GM21737 (cell line): ENCODE measurements around the gene ZCCHC12.
"Not testable (repeated sequence)": the region's sequence is repeated elsewhere in the genome, so short reads cannot be mapped to it uniquely, and the experiment has no call there.

ENCODE experiments used
- ATAC-seq: cut with Tn5 transposase; IDR thresholded peaks from one replicate; pipeline ENCODE4 v1.9.1; 2021; ENCODE audit warnings: mild to moderate bottlenecking, moderate library complexity; ENCODE audit not compliant: unreplicated experiment

ZCCHC12 gene

DNA sequence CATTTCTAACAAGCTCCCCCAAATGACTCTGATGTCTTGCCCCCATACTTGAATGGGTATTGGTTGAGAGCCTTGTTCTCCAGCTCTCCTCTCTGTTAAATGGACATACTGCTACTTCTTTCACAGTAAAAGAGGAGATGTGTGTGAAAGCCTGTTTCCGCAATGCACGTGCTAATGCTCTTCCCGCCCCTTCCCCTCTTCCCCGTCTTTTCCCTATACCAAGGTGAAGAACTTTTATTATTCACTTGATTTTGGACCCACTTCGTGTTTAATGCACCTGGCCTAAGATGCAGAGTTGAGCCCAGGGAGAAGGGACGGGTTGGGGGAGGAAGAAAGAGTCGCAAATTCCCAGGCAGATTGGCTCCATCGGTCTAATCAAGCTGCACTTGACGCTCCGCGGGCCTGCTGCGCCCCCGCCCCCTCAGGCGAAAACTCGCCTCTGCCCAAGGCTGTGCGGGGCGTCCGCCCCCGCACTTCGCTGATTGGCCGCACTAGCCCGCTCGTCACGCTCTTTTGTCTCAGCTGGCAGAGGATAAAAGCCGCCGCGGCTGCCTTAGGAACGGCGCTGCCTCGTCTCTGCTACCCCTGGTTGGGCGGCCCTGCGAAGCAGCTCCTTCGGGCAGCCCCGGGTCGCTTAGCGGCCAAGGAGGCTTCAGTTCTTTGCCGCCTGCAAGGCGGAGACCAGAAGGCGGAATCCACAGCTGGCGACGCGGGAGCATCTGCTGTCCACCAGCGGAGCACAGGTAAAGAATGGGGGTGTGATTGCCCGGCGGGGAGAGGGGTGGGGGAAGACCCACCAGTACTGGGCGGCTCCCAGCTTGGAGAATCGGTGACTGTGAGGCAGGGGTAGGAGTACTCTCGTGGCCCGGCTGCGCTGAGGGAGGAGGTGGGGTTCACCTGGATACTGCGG, at the start of gene ZCCHC12:
ZCCHC12 (plus strand) TSS at position 562 of the 910 bp plus-strand sequence. CDS start 1,421 bp downstream, outside the sequence.
- ATAC-seq, result no peak

GRCh38 chrX:118779581-118779980, 44.0 kb upstream of the ZCCHC12 start:
- ATAC-seq, result no peak

DNA sequence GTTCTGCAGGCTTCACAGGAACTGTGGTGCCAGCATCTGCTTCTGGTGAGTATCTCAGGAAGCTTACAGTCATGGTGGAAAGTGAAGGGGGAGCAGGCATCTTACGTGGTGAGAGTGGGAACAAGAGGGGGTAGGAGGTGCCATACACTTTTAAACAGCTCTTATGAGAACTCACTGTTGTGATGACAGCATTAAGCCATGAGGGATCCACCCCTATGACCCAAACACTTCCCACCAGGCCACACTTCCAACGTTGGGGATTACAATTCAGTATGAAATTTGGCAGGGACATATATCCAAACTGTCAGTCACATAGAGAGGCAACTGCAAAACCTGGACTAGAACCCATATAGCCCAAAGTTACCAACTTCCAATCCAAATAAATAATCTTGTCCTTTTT, 43.1 kb upstream of the ZCCHC12 start:
- ATAC-seq, result no peak

DNA sequence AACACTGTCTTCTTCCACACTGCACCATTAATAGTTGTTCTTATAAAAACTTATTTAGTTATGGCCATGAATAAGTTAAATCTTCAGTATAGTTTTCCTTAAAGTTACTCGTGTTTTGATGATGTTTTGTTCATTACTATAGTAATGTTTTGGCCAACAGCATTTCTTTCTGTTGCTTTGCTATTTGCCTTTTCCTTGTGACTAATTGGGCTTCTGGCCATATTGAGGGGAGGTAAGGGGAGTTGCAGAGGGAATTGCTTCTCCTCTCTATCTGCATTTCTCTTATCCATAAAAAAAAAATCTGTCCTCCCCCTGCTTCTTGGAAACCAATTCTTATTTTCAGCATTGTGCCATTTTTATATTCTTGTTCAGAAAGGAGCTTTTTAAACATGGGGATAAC, 42.7 kb upstream of the ZCCHC12 start:
- ATAC-seq, result no peak

DNA sequence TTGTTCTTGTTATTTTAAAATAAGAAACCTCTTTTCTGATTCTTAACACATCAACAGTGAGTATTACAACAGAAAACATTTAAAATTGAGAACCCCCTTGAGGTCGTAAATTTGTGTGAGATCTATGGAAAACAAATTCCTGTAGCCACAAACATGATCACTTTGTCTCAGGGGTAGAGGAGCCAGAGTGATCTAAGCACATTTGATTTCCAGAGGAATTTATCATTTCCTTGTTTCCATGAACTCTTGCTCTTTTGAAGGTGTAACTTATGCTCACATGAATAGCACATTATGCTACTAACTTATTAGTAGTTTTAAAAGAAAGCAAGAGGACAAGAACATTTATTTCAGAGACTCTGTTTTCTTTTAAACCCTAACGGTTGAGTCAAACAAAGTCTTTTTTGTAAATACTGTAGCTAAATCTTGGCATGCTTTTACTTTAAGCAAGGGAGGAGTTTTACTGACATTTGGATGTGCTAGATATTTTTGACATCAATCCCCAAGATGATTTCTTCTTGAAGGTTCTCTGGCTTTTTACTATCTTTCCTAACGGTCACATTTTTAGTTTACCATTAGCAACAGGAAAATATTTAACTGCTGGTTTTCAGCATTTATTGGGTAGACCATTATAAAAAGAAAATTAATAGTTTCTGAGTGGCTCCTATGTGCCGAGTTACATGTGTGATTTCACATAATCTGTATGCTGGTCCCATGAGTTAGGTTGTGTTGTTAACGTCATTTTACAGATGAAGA, 27.9 kb upstream of the ZCCHC12 start:
- no peak for ATAC-seq

GRCh38 chrX:118802857-118803256, 20.8 kb upstream of the ZCCHC12 start:
- ATAC-seq, result no peak

- no peak for ATAC-seq
These were observed 16.2 kb upstream of the ZCCHC12 start for GRCh38 chrX:118807151-118808017.

DNA sequence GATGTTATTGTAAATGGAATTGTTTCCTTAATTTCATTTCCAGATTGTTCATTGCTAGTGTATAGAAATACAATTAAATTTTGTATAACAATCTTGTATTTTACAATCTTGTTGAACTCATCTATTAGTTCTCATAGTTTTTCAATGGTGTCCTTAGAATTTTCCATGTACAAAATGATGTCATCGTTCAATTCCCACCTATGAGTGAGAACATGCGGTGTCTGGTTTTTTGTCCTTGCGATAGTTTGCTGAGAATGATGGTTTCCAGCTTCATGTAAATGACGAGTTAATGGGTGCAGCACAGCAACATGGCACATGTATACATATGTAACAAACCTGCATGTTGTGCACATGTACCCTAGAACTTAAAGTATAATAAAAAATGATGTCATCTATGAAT, 6.4 kb upstream of the ZCCHC12 start:
- ATAC-seq, result not testable (repeated sequence)

GRCh38 chrX:118824173-118824730, 628 bp downstream of the ZCCHC12 start:
- ATAC-seq, result no peak

DNA sequence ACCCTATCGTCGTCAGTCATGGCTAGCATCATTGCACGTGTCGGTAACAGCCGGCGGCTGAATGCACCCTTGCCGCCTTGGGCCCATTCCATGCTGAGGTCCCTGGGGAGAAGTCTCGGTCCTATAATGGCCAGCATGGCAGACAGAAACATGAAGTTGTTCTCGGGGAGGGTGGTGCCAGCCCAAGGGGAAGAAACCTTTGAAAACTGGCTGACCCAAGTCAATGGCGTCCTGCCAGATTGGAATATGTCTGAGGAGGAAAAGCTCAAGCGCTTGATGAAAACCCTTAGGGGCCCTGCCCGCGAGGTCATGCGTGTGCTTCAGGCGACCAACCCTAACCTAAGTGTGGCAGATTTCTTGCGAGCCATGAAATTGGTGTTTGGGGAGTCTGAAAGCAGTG, 1.6 kb downstream of the ZCCHC12 start:
- ATAC-seq, result no peak

- ATAC-seq, result peak; percentile 82
These were observed 15.8 kb downstream of the ZCCHC12 start for GRCh38 chrX:118839334-118839958.

DNA sequence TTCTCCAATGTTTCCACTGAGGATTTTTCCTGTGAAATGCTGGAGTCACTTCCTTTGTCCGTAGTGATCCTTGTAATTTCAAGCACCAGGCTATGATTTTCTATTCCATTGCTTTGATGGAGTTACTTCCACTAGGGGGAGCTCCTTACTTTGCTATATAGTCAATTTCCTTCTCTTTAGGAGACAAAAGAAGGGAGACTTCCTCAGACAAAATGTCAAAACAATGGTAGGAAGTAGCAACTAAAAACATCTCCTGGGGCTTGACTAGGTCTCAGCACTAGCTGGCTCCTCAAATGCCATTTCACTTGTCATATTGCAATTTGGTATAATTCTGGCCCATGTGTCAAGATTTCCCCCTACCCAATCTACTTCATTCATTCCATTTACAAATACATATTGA, 24.1 kb downstream of the ZCCHC12 start:
- ATAC-seq, result no peak

DNA sequence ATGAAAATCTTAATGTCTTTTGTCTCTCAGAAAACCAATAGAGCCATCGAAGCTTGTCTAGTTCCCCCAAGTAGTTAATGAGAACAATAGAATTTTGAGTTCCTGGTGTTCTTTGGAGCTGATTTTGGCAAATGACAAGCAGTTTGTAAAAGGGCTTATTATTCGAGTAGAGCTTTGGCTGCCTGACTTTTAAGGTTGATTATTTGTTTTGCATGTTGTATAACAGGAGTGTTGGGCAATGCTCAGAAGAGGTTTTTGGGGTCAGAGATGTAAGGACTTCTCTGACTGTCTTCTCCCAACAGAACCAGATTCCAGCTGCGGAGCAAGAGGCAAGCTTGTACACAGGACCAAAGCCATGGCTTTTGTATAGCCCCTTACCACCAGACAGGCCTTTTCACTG, 30.0 kb downstream of the ZCCHC12 start:
- ATAC-seq, result no peak

GRCh38 chrX:118855681-118856310, 32.2 kb downstream of the ZCCHC12 start:
- no peak for ATAC-seq

DNA sequence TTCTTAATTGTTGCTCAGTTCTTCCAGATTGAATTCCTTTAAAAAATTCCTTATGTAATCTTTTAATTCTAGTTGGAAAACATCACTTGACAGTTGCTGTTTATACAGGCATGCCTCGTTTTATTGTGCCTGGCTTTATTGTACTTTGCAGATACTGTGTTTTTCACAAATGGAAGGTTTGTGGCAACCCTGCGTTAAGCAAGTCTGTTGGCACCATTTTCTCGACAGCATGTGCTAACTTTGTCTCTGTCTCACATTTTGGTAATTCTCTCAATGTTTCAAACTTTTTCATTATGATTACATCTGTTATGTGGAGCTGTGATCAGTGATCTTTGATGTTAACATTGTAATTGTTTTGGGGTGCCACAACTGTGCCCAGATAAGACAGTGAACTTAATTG, 33.4 kb downstream of the ZCCHC12 start:
- ATAC-seq, result no peak

DNA sequence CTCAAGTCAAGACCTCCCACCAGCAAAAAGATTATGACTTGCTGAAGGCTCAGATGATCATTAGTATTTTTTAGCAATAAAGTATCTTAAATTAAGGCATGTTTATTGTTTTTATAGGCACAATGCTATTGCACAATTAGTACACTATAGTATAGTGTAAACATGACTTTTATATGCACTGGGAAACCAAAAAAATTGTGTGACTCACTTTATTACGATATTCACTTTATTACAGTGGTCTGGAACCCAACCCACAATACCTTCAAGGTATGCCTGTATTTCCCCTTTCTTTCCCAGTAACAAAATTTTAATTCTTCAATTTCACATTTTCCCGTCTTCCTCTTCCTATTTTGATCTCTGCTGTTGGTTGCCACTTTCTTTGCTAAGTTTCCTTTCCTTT, 37.7 kb downstream of the ZCCHC12 start:
- ATAC-seq, result no peak

DNA sequence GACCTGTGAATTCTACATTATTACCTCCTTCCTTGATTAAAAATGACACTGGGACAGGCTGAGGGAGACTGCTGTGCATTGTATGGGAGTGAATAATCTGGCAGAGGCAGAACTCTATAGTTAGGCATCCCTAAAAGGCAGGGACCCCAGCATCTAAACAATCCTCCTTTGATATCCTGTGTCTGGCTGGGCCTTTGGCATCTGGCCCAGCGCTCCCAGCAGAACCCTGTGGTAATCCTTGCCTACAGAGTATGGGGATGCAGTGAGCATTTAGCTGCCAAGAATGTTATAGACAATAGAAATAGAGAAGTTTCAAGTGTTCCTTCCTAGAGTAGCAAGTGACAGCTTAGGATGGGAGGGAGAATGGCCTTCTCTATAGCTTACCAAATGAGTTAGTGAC, 38.5 kb downstream of the ZCCHC12 start:
- ATAC-seq, result no peak

- no peak for ATAC-seq
These were observed 39.4 kb downstream of the ZCCHC12 start for GRCh38 chrX:118862979-118863378.

GRCh38 chrX:118864063-118864635, 40.5 kb downstream of the ZCCHC12 start:
- ATAC-seq, result no peak
